IMR-90 (cell line): ENCODE results near the gene MRGPRD. TPM values are rescaled to one million over a fixed set of nuclear protein-coding genes. Genes with fewer than 3 reads are reported as not detected.

Experiments used
- ATAC-seq: fragments of 200-7000 bp; cut with Tn5 transposase; 2 replicates; pipeline ENCODE4 v1.9.1; 2020; ENCODE audit warnings: low read depth, mild to moderate bottlenecking, moderate library complexity
- BruUV-seq: library from RNA; stranded (reverse); fragments of 400-500 nt; replicated peaks from 2 replicates; lab custom pipeline; 2021; lab: Mats Ljungman, UMichigan
- CTCF ChIA-PET: fragments of 300-600 bp; formaldehyde crosslinking; extraction: SDS; loops from one replicate; lab custom pipeline; 2021; ENCODE audit warnings: antibody characterized with exemption; lab: Yijun Ruan, JAX
- POLR2A ChIA-PET: fragments of 300-600 bp; sonication (Branson Sonifier 250); formaldehyde crosslinking; loops from one replicate; lab custom pipeline; 2022; ENCODE audit warnings: antibody characterized with exemption; ENCODE audit not compliant: unreplicated experiment; lab: Charles Lee
- DNase-seq: peaks from one replicate; pipeline ENCODE4 v3.0.0; 2013
- H2AFZ ChIP-seq: replicated peaks from 2 replicates; pipeline ENCODE3; 2013; ENCODE audit warnings: low read length, mild to moderate bottlenecking; ENCODE audit not compliant: poor library complexity
- H2AK5ac ChIP-seq: 2 replicates; pipeline ENCODE4 v1.6.1; 2013; ENCODE audit warnings: low read depth, low read length, inconsistent platforms
- H2AK9ac ChIP-seq: replicated peaks from 2 replicates; pipeline ENCODE3; 2013; ENCODE audit warnings: mild to moderate bottlenecking, low read depth, low read length, moderate library complexity; ENCODE audit not compliant: poor library complexity
- H2BK120ac ChIP-seq: 2 replicates; pipeline ENCODE4 v1.6.1; 2013; ENCODE audit warnings: low read depth, low read length, inconsistent platforms
- H2BK15ac ChIP-seq: 3 replicates; pipeline ENCODE4 v1.6.1; 2013; ENCODE audit warnings: low read depth, low read length, inconsistent platforms
- H2BK20ac ChIP-seq: 2 replicates; pipeline ENCODE4 v1.6.1; 2013; ENCODE audit warnings: low read depth, mild to moderate bottlenecking, inconsistent platforms, low read length, moderate library complexity
- H2BK5ac ChIP-seq: 2 replicates; pipeline ENCODE4 v1.6.1; 2013; ENCODE audit warnings: mild to moderate bottlenecking, low read depth, low read length, inconsistent platforms; ENCODE audit not compliant: poor library complexity, severe bottlenecking
- H3K14ac ChIP-seq: replicated peaks from 2 replicates; pipeline ENCODE4 v1.6.1; 2013; ENCODE audit warnings: low read depth, low read length, inconsistent platforms
- H3K18ac ChIP-seq: 2 replicates; pipeline ENCODE4 v1.6.1; 2013; ENCODE audit warnings: low read depth, low read length, control low read depth
- H3K23ac ChIP-seq: 2 replicates; pipeline ENCODE4 v1.6.1; 2013; ENCODE audit warnings: low read depth, low read length, inconsistent platforms
- H3K27ac ChIP-seq: 2 replicates; pipeline ENCODE4 v1.5.1; 2013; ENCODE audit warnings: mild to moderate bottlenecking, control low read depth, low read length; ENCODE audit not compliant: insufficient read depth
- H3K27me3 ChIP-seq: 2 replicates; pipeline ENCODE4 v1.6.1; 2013; ENCODE audit warnings: low read length; ENCODE audit not compliant: control insufficient read depth, insufficient read depth
- H3K36me3 ChIP-seq: 2 replicates; pipeline ENCODE4 v1.6.1; 2013; ENCODE audit warnings: low read length, mixed read lengths; ENCODE audit not compliant: control insufficient read depth, insufficient read depth
- H3K4ac ChIP-seq: 2 replicates; pipeline ENCODE4 v1.6.1; 2013; ENCODE audit warnings: low read depth, low read length, inconsistent platforms
- H3K4me1 ChIP-seq: 2 replicates; pipeline ENCODE4 v1.6.1; 2013; ENCODE audit warnings: low read length, mixed read lengths; ENCODE audit not compliant: control insufficient read depth, insufficient read depth
- H3K4me2 ChIP-seq: 2 replicates; pipeline ENCODE4 v1.6.1; 2013; ENCODE audit warnings: low read depth, mild to moderate bottlenecking, control low read depth, low read length, moderate library complexity
- H3K4me3 ChIP-seq: 2 replicates; pipeline ENCODE4 v1.5.1; 2013; ENCODE audit warnings: low read depth, mild to moderate bottlenecking, control low read depth, low read length, moderate library complexity; ENCODE audit not compliant: insufficient read depth
- H3K56ac ChIP-seq: 2 replicates; pipeline ENCODE4 v1.6.1; 2013; ENCODE audit warnings: low read length, inconsistent platforms; ENCODE audit not compliant: insufficient read depth; ENCODE audit errors: extremely low read depth
- H3K79me1 ChIP-seq, 2 experiments: 2 replicates each; pipeline ENCODE4 v1.6.1; 2013; ENCODE audit warnings: low read length in 2 of 2, inconsistent platforms in 1 of 2, low read depth in 1 of 2
- H3K9ac ChIP-seq: 2 replicates; pipeline ENCODE4 v1.6.1; 2013; ENCODE audit warnings: low read depth, low read length, control low read depth
- H3K9me1 ChIP-seq: 2 replicates; pipeline ENCODE4 v1.6.1; 2013; ENCODE audit warnings: low read length, inconsistent platforms; ENCODE audit not compliant: insufficient read depth
- H3K9me3 ChIP-seq: 2 replicates; pipeline ENCODE4 v1.6.1; 2013; ENCODE audit warnings: low read length; ENCODE audit not compliant: control insufficient read depth, insufficient read depth
- H4K20me1 ChIP-seq: 2 replicates; pipeline ENCODE4 v1.6.1; 2013; ENCODE audit warnings: low read length, inconsistent platforms; ENCODE audit not compliant: insufficient read depth
- H4K5ac ChIP-seq: 2 replicates; pipeline ENCODE4 v1.6.1; 2013; ENCODE audit warnings: mild to moderate bottlenecking, low read depth, low read length, control low read depth
- H4K8ac ChIP-seq, 2 experiments: 2 replicates each; pipeline ENCODE4 v1.6.1; 2013; ENCODE audit warnings: low read depth in 2 of 2, low read length in 2 of 2, control low read depth in 1 of 2, inconsistent platforms in 1 of 2
- H4K91ac ChIP-seq: 2 replicates; pipeline ENCODE4 v1.6.1; 2013; ENCODE audit warnings: low read depth, low read length, inconsistent platforms; ENCODE audit not compliant: insufficient read depth
- CEBPB ChIP-seq: IDR thresholded peaks from 2 replicates; pipeline ENCODE4 v1.6.1; 2012; ENCODE audit warnings: low read depth, low read length, improper control_type of control experiment
- MAFK ChIP-seq: IDR thresholded peaks from 2 replicates; pipeline ENCODE4 v1.6.1; 2012; ENCODE audit warnings: low read depth, low read length, improper control_type of control experiment
- MAZ ChIP-seq: IDR thresholded peaks from 2 replicates; pipeline ENCODE4 v1.6.1; 2012; ENCODE audit warnings: low read depth, mild to moderate bottlenecking, low read length, improper control_type of control experiment, moderate library complexity, borderline replicate concordance
- POLR2A ChIP-seq: IDR thresholded peaks from 2 replicates; pipeline ENCODE4 v1.6.1; 2012; ENCODE audit warnings: mild to moderate bottlenecking, low read depth, low read length
- RCOR1 ChIP-seq: IDR thresholded peaks from 2 replicates; pipeline ENCODE4 v1.6.1; 2012; ENCODE audit warnings: mild to moderate bottlenecking, low read length, improper control_type of control experiment; ENCODE audit not compliant: insufficient replicate concordance
- USF2 ChIP-seq: fragments of 150-350 bp; IDR thresholded peaks from 2 replicates; pipeline ENCODE4 v1.6.1; 2017; ENCODE audit warnings: mild to moderate bottlenecking, antibody characterized with exemption, low read length, low read depth
- dilution Hi-C: fragments of 300-500 bp; cut with HindIII; formaldehyde crosslinking; loops from one replicate; pipeline ENCODE4 v1.14.3; 2018; ENCODE audit warnings: low sequenced_read_pairs; ENCODE audit not compliant: unreplicated experiment
- in situ Hi-C: fragments of 300-500 bp; cut with MboI; formaldehyde crosslinking; loops from 3 replicates; pipeline ENCODE4 v1.14.3; 2019; ENCODE audit warnings: low sequenced_read_pairs, inconsistent platforms, mixed read lengths
- intact Hi-C: fragments of 100-400 bp; cut with micrococcal nuclease; formaldehyde crosslinking; loops from 2 replicates; pipeline ENCODE4 v1.10.0; 2022
- polyA plus RNA-seq, 3 experiments: library from polyadenylated mRNA; depleted of rRNA; stranded (reverse); fragments of >200 nt; gene quantifications; 2 replicates each; pipeline ENCODE4 v1.2.3, GENCODE V29; 2012; ENCODE audit warnings: low replicate concordance in 1 of 3
- total RNA-seq: library from RNA; depleted of rRNA; stranded (reverse); fragments of >200 nt; gene quantifications from 2 replicates; pipeline ENCODE4 v1.2.3, GENCODE V29; 2012

The MRGPRD gene
- total and polyA plus RNA-seq, 2 of the 4 experiments (the other 2 are of a cell fraction): not detected

- Histone ChIP-seq H4K20me1 (no peaks in the 10 kb centered on the region), H3K4me1 (no peaks in the 10 kb centered on the region), H3K18ac (no peak overlapping the region), H3K4ac (no peak overlapping the region), H3K9ac (no peak overlapping the region), H3K36me3 (no peaks in the 10 kb centered on the region), H3K79me1 (no peaks in the 10 kb centered on the region), H3K9me1 (no peaks in the 10 kb centered on the region), H4K5ac (no peak overlapping the region), H2BK20ac (no peak overlapping the region), H2AK9ac (no peak overlapping the region), H3K4me3 (no peak overlapping the region), H3K4me2 (no peak overlapping the region), H3K9me3 (no peaks in the 10 kb centered on the region; the same call in 1 of the 2 replicates), H2BK15ac (no peak overlapping the region), H3K27ac (no peak overlapping the region), H2AFZ (no peak overlapping the region), H3K27me3 (peaks cover 30% of the 10 kb centered on the region), H2BK120ac (no peak overlapping the region), H4K8ac (no peak overlapping the region), H3K14ac (no peak overlapping the region), H2BK5ac (no peak overlapping the region), H3K23ac (no peak overlapping the region), H2AK5ac (no peak overlapping the region), H4K91ac (no peak overlapping the region), H3K56ac (no peak overlapping the region)
- BruUV-seq: no TSS peak
- in situ Hi-C loops (no loop called here), intact Hi-C loops (no loop called here), dilution Hi-C loops (no loop called here)
- ChIA-PET POLR2A (no interaction called here), CTCF (no interaction called here)
- no peak for ATAC-seq
- no peak for DNase-seq
- TF ChIP-seq MAZ: no peak
- TF ChIP-seq POLR2A: no peak
- TF ChIP-seq CEBPB: no peak
- TF ChIP-seq MAFK: no peak
- TF ChIP-seq USF2: no peak
- no peak for TF ChIP-seq RCOR1
Measured at GRCh38 chr11:68988491-68988890, 7.7 kb upstream of the MRGPRD start.
